Fibroblast of lung (primary cell): Measurements from ENCODE around the gene GPS1. TPM values are rescaled to one million over a fixed set of nuclear protein-coding genes. Genes with fewer than 3 reads are reported as not detected.

Source experiments
- DNase-seq, 2 donors: peaks; one replicate each; pipeline versions ENCODE4 v3.0.0 to v3.0.0-alpha.2; 2010; ENCODE audit warnings: low read depth in 2 of 2
- H2AFZ ChIP-seq: 2 replicates; pipeline ENCODE4 v1.5.1; 2012; ENCODE audit warnings: low read length, control low read depth, inconsistent platforms
- H3K27ac ChIP-seq: 2 replicates; pipeline ENCODE4 v1.5.1; 2011; ENCODE audit warnings: low read length, control low read depth; ENCODE audit not compliant: insufficient read depth
- H3K27me3 ChIP-seq: 2 replicates; pipeline ENCODE4 v1.5.1; 2011; ENCODE audit warnings: mild to moderate bottlenecking, low read length; ENCODE audit not compliant: control insufficient read depth, insufficient read depth
- H3K36me3 ChIP-seq: 2 replicates; pipeline ENCODE4 v1.5.1; 2011; ENCODE audit warnings: low read length; ENCODE audit not compliant: control insufficient read depth, insufficient read depth
- H3K4me1 ChIP-seq: 2 replicates; pipeline ENCODE4 v1.5.1; 2011; ENCODE audit warnings: low read length; ENCODE audit not compliant: control insufficient read depth, insufficient read depth; ENCODE audit errors: extremely low read depth
- H3K4me2 ChIP-seq: 2 replicates; pipeline ENCODE4 v1.5.1; 2011; ENCODE audit warnings: low read length, control low read depth; ENCODE audit not compliant: insufficient read depth; ENCODE audit errors: extremely low read depth
- H3K4me3 ChIP-seq, 4 experiments: fragments of 200-600 bp in 1 of 4; sonication (generic) in 1 of 4; replicated peaks in 1 of 4; 2 replicates each; pipeline ENCODE4 v1.5.1; 2011 to 2016; ENCODE audit warnings: low read length in 4 of 4, low read depth in 3 of 4, mild to moderate bottlenecking in 3 of 4, control low read depth in 2 of 4, inconsistent platforms in 1 of 4, mixed read lengths in 1 of 4; ENCODE audit not compliant: insufficient read depth in 1 of 4; ENCODE audit errors: control extremely low read depth in 1 of 4
- H3K79me2 ChIP-seq: 2 replicates; pipeline ENCODE4 v1.5.1; 2012; ENCODE audit warnings: mild to moderate bottlenecking, low read length, inconsistent platforms; ENCODE audit not compliant: control insufficient read depth, insufficient read depth
- H3K9ac ChIP-seq: 2 replicates; pipeline ENCODE4 v1.5.1; 2011; ENCODE audit warnings: mild to moderate bottlenecking, low read length, control low read depth; ENCODE audit not compliant: insufficient read depth
- H3K9me3 ChIP-seq: 2 replicates; pipeline ENCODE4 v1.5.1; 2012; ENCODE audit warnings: low read depth, low read length; ENCODE audit not compliant: control insufficient read depth, insufficient read depth
- H4K20me1 ChIP-seq: 2 replicates; pipeline ENCODE4 v1.5.1; 2011; ENCODE audit warnings: low read length; ENCODE audit not compliant: control insufficient read depth, insufficient read depth; ENCODE audit errors: extremely low read depth
- CTCF ChIP-seq, 2 donors: IDR thresholded peaks in 1 of 2; conservative IDR thresholded peaks in 1 of 2; 1 replicate in 1 of 2; 2 replicates in 1 of 2; pipeline ENCODE4 v1.5.1; 2011 to 2012; ENCODE audit warnings: low read length in 2 of 2, control low read depth in 1 of 2, inconsistent platforms in 1 of 2, low read depth in 1 of 2, mild to moderate bottlenecking in 1 of 2
- EZH2 ChIP-seq: IDR thresholded peaks from 2 replicates; pipeline ENCODE4 v1.5.1; 2012; ENCODE audit warnings: low read length, control low read depth, mild to moderate bottlenecking; ENCODE audit errors: missing control alignments
- polyA plus RNA-seq, 2 donors: library from polyadenylated mRNA; depleted of rRNA in 1 of 2; stranded (reverse) in 1 of 2; unstranded in 1 of 2; fragments of >200 nt; gene quantifications; 2 replicates each; pipeline ENCODE4 v1.2.1, GENCODE V29; 2011 to 2012; ENCODE audit warnings: missing spikeins in 1 of 2
- total RNA-seq: library from RNA; depleted of rRNA; stranded (reverse); fragments of >200 nt; gene quantifications from 2 replicates; pipeline ENCODE4 v1.2.1, GENCODE V29; 2014

The GPS1 gene
- total and polyA plus RNA-seq, 2 donors (not counting 1 experiment from before 2014, with no cell fraction given): 53.3 to 76.6 TPM

DNA sequence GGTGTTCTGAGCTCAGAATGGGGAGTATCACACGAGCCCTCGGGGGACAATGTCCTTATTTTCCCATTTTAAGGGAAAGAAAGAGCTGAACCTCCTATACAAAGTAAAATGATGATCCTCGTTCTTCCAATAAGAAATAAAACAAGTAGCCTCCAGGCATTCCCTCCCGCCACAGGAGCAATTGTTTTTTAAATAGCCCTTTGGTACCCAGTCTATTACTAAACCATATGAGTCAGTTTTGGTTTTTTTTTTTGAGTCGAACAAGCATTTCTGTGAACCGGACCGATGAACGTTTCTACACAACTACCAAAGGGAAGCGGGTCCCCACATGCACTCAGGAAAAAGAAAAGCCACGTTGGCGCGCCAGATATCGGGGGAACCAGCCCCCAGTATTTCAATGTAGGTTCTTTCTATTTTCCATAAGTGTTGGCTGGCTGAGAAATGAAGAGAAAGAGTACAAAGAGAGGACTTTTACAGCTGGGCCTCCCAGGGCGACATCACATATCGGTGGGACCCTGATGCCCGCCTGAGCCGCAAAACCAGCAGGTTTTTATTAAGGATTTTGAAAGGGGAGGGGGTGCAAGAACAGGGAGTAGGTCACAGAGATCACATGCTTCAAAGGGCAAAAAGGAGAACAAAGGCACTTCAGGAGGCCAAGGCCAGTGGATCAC lies 10.4 kb upstream of the GPS1 start:
- Histone ChIP-seq H3K4me2 (no peak overlapping the region), H3K36me3 (no peaks in the 10 kb centered on the region), H2AFZ (no peak overlapping the region), H3K79me2 (no peaks in the 10 kb centered on the region), H3K27me3 (no peaks in the 10 kb centered on the region), H3K4me3 (no peak overlapping the region), H4K20me1 (no peaks in the 10 kb centered on the region), H3K4me1 (peaks cover 4% of the 10 kb centered on the region), H3K9ac (no peak overlapping the region), H3K9me3 (no peaks in the 10 kb centered on the region), H3K27ac (no peak overlapping the region)
- no peak for TF ChIP-seq CTCF (conservative IDR thresholded peaks at IDR 0.05 in 1 of 2, IDR thresholded peaks at IDR 0.05 in 1 of 2; ENCODE audit: low read depth in 1 of 2, low read length in 2 of 2)
- no peak for TF ChIP-seq EZH2
- peak in 1 of 2 donors; percentile 35 for DNase-seq

GRCh38 chr17:82042649-82043048 lies 9.0 kb upstream of the GPS1 start:
- no peak overlapping the region for H3K9ac ChIP-seq
- DNase-seq: no peak
- H3K4me2 ChIP-seq: no peak overlapping the region
- no peak for TF ChIP-seq CTCF (conservative IDR thresholded peaks at IDR 0.05 in 1 of 2, IDR thresholded peaks at IDR 0.05 in 1 of 2; ENCODE audit: low read depth in 1 of 2, low read length in 2 of 2)
- TF ChIP-seq EZH2: no peak
- no peaks in the 10 kb centered on the region for H3K27me3 ChIP-seq
- H3K4me3 ChIP-seq: no peak overlapping the region
- no peaks in the 10 kb centered on the region for H4K20me1 ChIP-seq
- H3K9me3 ChIP-seq: no peaks in the 10 kb centered on the region
- H3K27ac ChIP-seq: no peak overlapping the region
- H2AFZ ChIP-seq: no peak overlapping the region
- H3K79me2 ChIP-seq: no peaks in the 10 kb centered on the region
- H3K4me1 ChIP-seq: peaks cover 2% of the 10 kb centered on the region
- H3K36me3 ChIP-seq: peaks cover 3% of the 10 kb centered on the region

GRCh38 chr17:82043507-82043906 lies 8.2 kb upstream of the GPS1 start:
- H3K27me3 ChIP-seq: no peaks in the 10 kb centered on the region
- H3K9ac ChIP-seq: no peak overlapping the region
- H3K9me3 ChIP-seq: no peaks in the 10 kb centered on the region
- peaks cover 7% of the 10 kb centered on the region for H3K36me3 ChIP-seq
- no peak overlapping the region for H3K4me3 ChIP-seq
- no peaks in the 10 kb centered on the region for H3K79me2 ChIP-seq
- no peaks in the 10 kb centered on the region for H3K4me1 ChIP-seq
- DNase-seq: no peak
- no peak overlapping the region for H3K4me2 ChIP-seq
- H2AFZ ChIP-seq: no peak overlapping the region
- TF ChIP-seq EZH2: no peak
- no peaks in the 10 kb centered on the region for H4K20me1 ChIP-seq
- H3K27ac ChIP-seq: no peak overlapping the region
